ENCODE measurements around the gene OSER1. TPM values are rescaled to one million over a fixed set of nuclear protein-coding genes. Genes with fewer than 3 reads are reported as not detected.

OSER1 gene
- total and polyA plus RNA-seq, 2 of the 8 experiments (the other 6 are each of a cell fraction or from before 2014, with no cell fraction given): 24.5 to 31.8 TPM

DNA sequence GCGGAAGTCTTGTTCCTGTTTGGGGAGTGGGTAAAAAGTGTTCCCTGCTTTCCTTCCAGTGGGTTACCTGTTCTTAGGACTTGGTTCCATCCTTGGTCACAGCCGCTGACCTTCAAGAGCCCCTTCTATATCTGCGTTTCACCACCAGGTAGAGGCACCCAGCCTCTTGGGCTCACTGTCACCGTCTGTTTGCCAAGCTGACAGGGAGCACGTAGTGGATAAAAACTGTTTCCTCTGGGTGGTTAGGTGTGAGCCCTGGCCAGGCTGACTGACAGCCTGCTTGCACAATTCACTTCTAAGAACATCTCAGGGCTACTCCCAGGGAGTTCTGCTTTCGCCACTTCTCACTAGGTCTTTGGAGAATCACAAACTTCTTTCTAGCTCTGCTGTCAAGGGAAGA is 21.8 kb downstream of the OSER1 start:
- H3K14ac ChIP-seq (ENCODE audit: insufficient read length): no peak overlapping the region
- FAIRE-seq (no peak), DNase-seq (ENCODE audit: low read depth in 1 of 2, low spot score in 2 of 2) (peak in 1 of 2 experiments; percentile 35)
- H3K56ac ChIP-seq (replicated peaks; ENCODE audit: insufficient read length, low read depth, low read length): no peak overlapping the region
- no peak overlapping the region for H4K91ac ChIP-seq (replicated peaks; ENCODE audit: insufficient read length, low read length)
- H2BK120ac ChIP-seq (replicated peaks; ENCODE audit: low read depth, low read length): no peak overlapping the region
- POLR2A ChIA-PET (ENCODE audit: partially characterized antibody): interaction anchor here (0.9 to 1.7 kb wide), 3 partner anchors 51 to 72 kb away, joined by 3 to 13 read pairs (median 6); no protein-coding TSS in a partner anchor
- H2BK15ac ChIP-seq (ENCODE audit: low read length): no peak overlapping the region
- peaks cover 0 to 13% (median 6%) of the 10 kb centered on the region in 4 experiments; a peak in 5 of 7 replicates for H3K4me1 ChIP-seq (replicated peaks in 1 of 4; ENCODE audit: control insufficient read depth in 3 of 4, insufficient read depth in 4 of 4, low read length in 3 of 4)
- TF ChIP-seq GABPA (IDR thresholded peaks at IDR 0.05; ENCODE audit: borderline replicate concordance, insufficient read depth, low read length) (no peak), YY1 (IDR thresholded peaks at IDR 0.05; ENCODE audit: low read depth, low read length) (no peak), PHF8 (conservative IDR thresholded peaks at IDR 0.05; ENCODE audit: low read depth, low read length) (no peak)
- no peak overlapping the region for H4K5ac ChIP-seq (ENCODE audit: insufficient read length, low read depth, low read length)
- H3K9me3 ChIP-seq (ENCODE audit: insufficient read depth in 2 of 2, low read depth in 1 of 2, low read length in 1 of 2): no peaks in the 10 kb centered on the region
- no peak overlapping the region for H3K27ac ChIP-seq (ENCODE audit: low read depth, low read length)
- no peak overlapping the region for H3K4me3 ChIP-seq (ENCODE audit: extremely low read depth in 1 of 4, insufficient read depth in 2 of 4, low read depth in 3 of 4, low read length in 4 of 4)
- H2BK12ac ChIP-seq (ENCODE audit: low read depth, low read length): no peak overlapping the region; the same call in none of the 2 replicates
- H2BK5ac ChIP-seq (ENCODE audit: low read depth, low read length): no peak overlapping the region
- no peak overlapping the region for H2AFZ ChIP-seq (ENCODE audit: low read length)
- no peaks in the 10 kb centered on the region for H3K36me3 ChIP-seq (ENCODE audit: control insufficient read depth in 2 of 4, insufficient read depth in 4 of 4, low read length in 3 of 4)
- peaks cover 0 to 4% (median 1%) of the 10 kb centered on the region in 4 experiments; a peak in 2 of 7 replicates for H3K27me3 ChIP-seq (replicated peaks in 1 of 4; ENCODE audit: control insufficient read depth in 3 of 4, extremely low read depth in 1 of 4, insufficient read depth in 3 of 4, low read length in 3 of 4)
- H2BK20ac ChIP-seq (ENCODE audit: low read length): no peak overlapping the region
- no peak overlapping the region; the same call in 1 of the 2 replicates for H2AK5ac ChIP-seq (ENCODE audit: low read depth, low read length)
- H3K4ac ChIP-seq (replicated peaks; ENCODE audit: insufficient read length, low read depth, low read length): no peak overlapping the region
- H3K4me2 ChIP-seq (ENCODE audit: insufficient read depth in 1 of 2, low read depth in 2 of 2, low read length in 2 of 2): no peak overlapping the region
- H4K8ac ChIP-seq (ENCODE audit: extremely low read depth, insufficient read depth, low read length): no peak overlapping the region
- peaks cover 0 to 2% of the 10 kb centered on the region in 2 experiments for H4K20me1 ChIP-seq (replicated peaks in 1 of 2; ENCODE audit: control insufficient read depth in 1 of 2, insufficient read depth in 2 of 2, low read length in 2 of 2)
- no peak overlapping the region for H3K9ac ChIP-seq (replicated peaks in 1 of 4; ENCODE audit: extremely low read depth in 1 of 4, low read depth in 3 of 4, low read length in 3 of 4)
- H3K79me2 ChIP-seq (ENCODE audit: control insufficient read depth in 1 of 2, insufficient read depth in 2 of 2, low read length in 2 of 2): no peaks in the 10 kb centered on the region
- CTCF ChIA-PET (ENCODE audit: partially characterized antibody): interaction anchor here (0.6 to 17.7 kb wide), 22 partner anchors 7 to 132 kb away, joined by 3 to 512 read pairs (median 6); no protein-coding TSS in a partner anchor
- peaks cover 21% of the 10 kb centered on the region for H3K23me2 ChIP-seq (ENCODE audit: low read depth, low read length)
- no peak overlapping the region for H3K18ac ChIP-seq (ENCODE audit: extremely low read depth, low read length)
- 89% methylated on average over 6 of the region's 6 CpGs; no CpG with 5 or more reads in 1 of the 2 experiments for WGBS, 2 experiments (ENCODE audit: extremely low coverage in 1 of 2, insufficient coverage in 1 of 2, insufficient read length in 1 of 2, insufficient replicate concordance in 2 of 2, low coverage in 1 of 2, low lambda C conversion rate in 2 of 2, missing lambda C conversion rate in 1 of 2)
- H3K79me1 ChIP-seq (ENCODE audit: low read depth, low read length): no peaks in the 10 kb centered on the region
- no peak overlapping the region for H3K23ac ChIP-seq (ENCODE audit: insufficient read length)
